Central memory CD8-positive, alpha-beta T cell (primary cell): Measurements from ENCODE around the gene PI4KA.
A peak's percentile ranks its signal among the peaks of the same experiment; 100 is the strongest.

ENCODE experiments used
- ATAC-seq: fragments of 150-1000 bp; cut with Tn5 transposase; replicated peaks from 2 replicates; pipeline ENCODE4 v1.10.0; 2022; ENCODE audit warnings: mild to moderate bottlenecking, moderate FRiP score, moderate number of reproducible peaks; ENCODE audit not compliant: poor library complexity, severe bottlenecking; ENCODE audit errors: extremely low read depth
- DNase-seq, 2 donors: peaks; one replicate each; pipeline ENCODE4 v3.0.0; 2021; ENCODE audit warnings: low spot score in 2 of 2
- H3K27ac Mint-ChIP-seq: one replicate; pipeline ENCODE4 v1.8.0; 2022; ENCODE audit warnings: low read depth, mild to moderate bottlenecking, moderate library complexity, mixed read lengths
- H3K27me3 Mint-ChIP-seq: one replicate; pipeline ENCODE4 v1.8.0; 2022; ENCODE audit warnings: mixed read lengths
- H3K36me3 Mint-ChIP-seq: one replicate; pipeline ENCODE4 v1.8.0; 2022; ENCODE audit warnings: mild to moderate bottlenecking, moderate library complexity, mixed read lengths; ENCODE audit not compliant: insufficient read depth
- H3K4me1 Mint-ChIP-seq: one replicate; pipeline ENCODE4 v1.8.0; 2022; ENCODE audit warnings: mixed read lengths
- H3K4me3 Mint-ChIP-seq: one replicate; pipeline ENCODE4 v1.8.0; 2022; ENCODE audit warnings: mild to moderate bottlenecking, moderate library complexity, mixed read lengths
- H3K9me3 Mint-ChIP-seq: one replicate; pipeline ENCODE4 v1.8.0; 2022; ENCODE audit warnings: mixed read lengths

Gene PI4KA

GRCh38 chr22:20763630-20764470 is 94.8 kb downstream of the PI4KA start:
- peaks cover 52% of the 10 kb centered on the region for H3K36me3 Mint-ChIP-seq
- H3K27me3 Mint-ChIP-seq: no peaks in the 10 kb centered on the region
- no peak for ATAC-seq
- H3K4me3 Mint-ChIP-seq: no peak overlapping the region
- H3K4me1 Mint-ChIP-seq: peaks cover 6% of the 10 kb centered on the region
- H3K27ac Mint-ChIP-seq: no peak overlapping the region
- no peaks in the 10 kb centered on the region for H3K9me3 Mint-ChIP-seq
- no peak for DNase-seq

DNA sequence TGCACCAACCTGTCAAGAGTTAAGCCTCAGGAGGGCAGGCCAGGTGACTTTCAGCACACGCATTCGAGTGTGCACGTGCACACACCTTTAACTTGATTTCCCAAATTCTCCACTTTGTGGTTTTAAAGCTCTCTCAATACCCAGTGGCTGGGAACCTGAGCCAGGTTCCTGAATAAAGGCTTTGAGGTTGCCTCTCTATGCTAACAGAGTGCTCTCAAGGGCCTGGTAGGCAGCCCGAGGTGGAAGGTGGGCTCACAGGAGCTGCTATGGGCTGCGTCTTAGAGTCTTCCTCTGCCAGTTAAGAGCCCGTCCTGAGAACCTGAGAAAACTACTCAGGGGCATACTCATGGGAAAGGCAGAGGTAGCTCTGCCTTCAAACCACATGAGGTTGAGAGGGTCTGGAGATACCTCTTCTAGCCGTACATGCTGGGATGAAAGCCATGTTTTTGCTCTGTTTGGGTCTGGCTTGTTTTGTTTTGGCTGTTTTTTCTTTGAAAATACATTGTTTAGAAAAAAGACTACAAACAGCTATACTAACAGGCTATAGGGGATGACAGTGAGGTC is 96.3 kb downstream of the PI4KA start:
- Mint-ChIP-seq H3K27me3 (no peaks in the 10 kb centered on the region), H3K4me1 (no peaks in the 10 kb centered on the region), H3K36me3 (peaks cover 62% of the 10 kb centered on the region), H3K9me3 (no peaks in the 10 kb centered on the region), H3K27ac (no peak overlapping the region), H3K4me3 (no peak overlapping the region)
- no peak for DNase-seq
- no peak for ATAC-seq

GRCh38 chr22:20761536-20761935 is 97.1 kb downstream of the PI4KA start:
- H3K27me3 Mint-ChIP-seq: no peaks in the 10 kb centered on the region
- no peak overlapping the region for H3K4me3 Mint-ChIP-seq
- H3K36me3 Mint-ChIP-seq: peaks cover 63% of the 10 kb centered on the region
- DNase-seq (no peak), ATAC-seq (no peak)
- no peaks in the 10 kb centered on the region for H3K4me1 Mint-ChIP-seq
- no peak overlapping the region for H3K27ac Mint-ChIP-seq
- H3K9me3 Mint-ChIP-seq: no peaks in the 10 kb centered on the region

GRCh38 chr22:20760084-20760483 is 98.5 kb downstream of the PI4KA start:
- DNase-seq (no peak), ATAC-seq (no peak)
- Mint-ChIP-seq H3K4me1 (no peaks in the 10 kb centered on the region), H3K36me3 (peaks cover 60% of the 10 kb centered on the region), H3K27me3 (no peaks in the 10 kb centered on the region), H3K9me3 (no peaks in the 10 kb centered on the region), H3K4me3 (no peak overlapping the region), H3K27ac (no peak overlapping the region)

GRCh38 chr22:20758688-20759087 is 99.9 kb downstream of the PI4KA start:
- DNase-seq: no peak
- H3K4me3 Mint-ChIP-seq: no peak overlapping the region
- H3K4me1 Mint-ChIP-seq: no peaks in the 10 kb centered on the region
- H3K36me3 Mint-ChIP-seq: peaks cover 54% of the 10 kb centered on the region
- no peak for ATAC-seq
- no peaks in the 10 kb centered on the region for H3K9me3 Mint-ChIP-seq
- no peak overlapping the region for H3K27ac Mint-ChIP-seq
- H3K27me3 Mint-ChIP-seq: no peaks in the 10 kb centered on the region

DNA sequence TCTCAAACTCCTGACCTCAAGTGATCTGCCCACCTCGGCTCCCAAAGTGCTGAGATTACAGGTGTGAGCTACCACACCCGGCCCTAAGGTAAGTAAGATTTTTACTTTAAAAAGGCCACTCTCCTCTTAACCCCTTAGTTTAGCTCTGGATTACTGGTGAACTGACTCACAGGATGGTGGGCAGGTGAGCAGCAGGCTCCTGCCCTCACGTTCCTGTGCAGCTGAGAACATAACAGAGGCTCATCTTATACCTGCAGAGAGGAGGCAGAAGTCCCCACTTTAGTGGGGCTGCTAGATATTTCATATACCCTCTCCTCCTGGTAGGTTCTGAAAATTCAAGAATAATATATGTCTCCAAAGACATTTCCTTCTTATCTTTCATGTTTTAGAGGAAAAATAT is 101.8 kb downstream of the PI4KA start:
- no peak overlapping the region for H3K4me3 Mint-ChIP-seq
- H3K36me3 Mint-ChIP-seq: peaks cover 44% of the 10 kb centered on the region
- no peak overlapping the region for H3K27ac Mint-ChIP-seq
- ATAC-seq: no peak
- DNase-seq: no peak
- no peaks in the 10 kb centered on the region for H3K27me3 Mint-ChIP-seq
- no peaks in the 10 kb centered on the region for H3K4me1 Mint-ChIP-seq
- H3K9me3 Mint-ChIP-seq: no peaks in the 10 kb centered on the region

- no peaks in the 10 kb centered on the region for H3K9me3 Mint-ChIP-seq
- ATAC-seq (no peak), DNase-seq (no peak)
- peaks cover 26% of the 10 kb centered on the region for H3K36me3 Mint-ChIP-seq
- H3K4me1 Mint-ChIP-seq: peaks cover 5% of the 10 kb centered on the region
- H3K4me3 Mint-ChIP-seq: no peak overlapping the region
- no peaks in the 10 kb centered on the region for H3K27me3 Mint-ChIP-seq
- no peak overlapping the region for H3K27ac Mint-ChIP-seq
Observed at GRCh38 chr22:20752873-20753272, 105.7 kb downstream of the PI4KA start.

GRCh38 chr22:20752104-20752741 is 106.4 kb downstream of the PI4KA start:
- DNase-seq (no peak), ATAC-seq (no peak)
- Mint-ChIP-seq H3K9me3 (no peaks in the 10 kb centered on the region), H3K36me3 (peaks cover 28% of the 10 kb centered on the region), H3K4me3 (no peak overlapping the region), H3K4me1 (peaks cover 5% of the 10 kb centered on the region), H3K27me3 (no peaks in the 10 kb centered on the region), H3K27ac (no peak overlapping the region)

GRCh38 chr22:20751185-20751851 is 107.3 kb downstream of the PI4KA start:
- Mint-ChIP-seq H3K9me3 (no peaks in the 10 kb centered on the region), H3K4me1 (peaks cover 5% of the 10 kb centered on the region), H3K27ac (no peak overlapping the region), H3K4me3 (no peak overlapping the region), H3K36me3 (peaks cover 28% of the 10 kb centered on the region), H3K27me3 (no peaks in the 10 kb centered on the region)
- ATAC-seq (no peak), DNase-seq (no peak)

GRCh38 chr22:20750461-20751184 is 108.0 kb downstream of the PI4KA start:
- no peaks in the 10 kb centered on the region for H3K27me3 Mint-ChIP-seq
- peaks cover 26% of the 10 kb centered on the region for H3K36me3 Mint-ChIP-seq
- peaks cover 5% of the 10 kb centered on the region for H3K4me1 Mint-ChIP-seq
- peak overlapping the region; percentile 82 for H3K27ac Mint-ChIP-seq
- H3K9me3 Mint-ChIP-seq: no peaks in the 10 kb centered on the region
- ATAC-seq (peak; percentile 36), DNase-seq (no peak)
- H3K4me3 Mint-ChIP-seq: no peak overlapping the region

- Mint-ChIP-seq H3K27ac (peak overlapping the region; percentile 82), H3K9me3 (no peaks in the 10 kb centered on the region), H3K4me1 (peaks cover 5% of the 10 kb centered on the region), H3K4me3 (no peak overlapping the region), H3K27me3 (no peaks in the 10 kb centered on the region), H3K36me3 (peaks cover 32% of the 10 kb centered on the region)
- no peak for ATAC-seq
- DNase-seq: no peak
Observed at GRCh38 chr22:20749453-20749852, 109.2 kb downstream of the PI4KA start.

DNA sequence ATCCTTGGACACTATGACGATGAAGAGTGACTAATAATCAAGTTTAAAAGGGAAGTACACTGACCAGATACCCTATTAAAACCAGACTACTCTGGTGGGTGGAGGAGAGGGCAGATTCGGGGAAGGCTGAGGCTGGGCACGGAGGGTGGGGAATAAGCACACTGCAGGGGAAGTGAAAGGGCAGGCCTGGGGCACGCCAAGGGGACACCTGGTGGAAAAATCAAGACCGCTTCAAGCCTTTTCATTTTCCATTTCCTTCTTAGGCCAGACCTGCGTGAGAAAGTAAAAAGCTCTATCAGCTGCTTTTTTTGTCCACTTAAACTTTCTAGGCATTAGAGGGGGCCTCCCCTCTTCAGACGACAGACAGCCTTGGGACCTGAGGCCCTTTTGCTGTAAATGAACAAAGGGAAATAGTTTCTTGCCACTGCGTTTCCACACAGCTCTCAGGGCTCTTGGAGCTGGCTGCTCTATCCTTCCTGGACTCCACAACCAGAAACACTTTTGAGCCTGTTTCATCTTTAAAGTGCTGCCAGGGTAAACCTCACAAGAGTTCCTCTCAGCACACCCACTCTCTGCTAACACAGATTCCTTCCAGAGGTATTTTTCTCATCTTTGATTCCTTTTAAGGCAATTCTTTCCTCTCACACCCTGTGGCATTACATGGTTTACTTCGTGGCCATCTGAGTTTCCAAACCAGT is 109.7 kb downstream of the PI4KA start:
- H3K4me3 Mint-ChIP-seq: no peak overlapping the region
- peaks cover 29% of the 10 kb centered on the region for H3K36me3 Mint-ChIP-seq
- ATAC-seq: no peak

More for the DNA sequence above, 109.7 kb downstream of the PI4KA start:
- no peak for DNase-seq
- Mint-ChIP-seq H3K27me3 (no peaks in the 10 kb centered on the region), H3K9me3 (no peaks in the 10 kb centered on the region), H3K27ac (peak overlapping the region; percentile 82), H3K4me1 (peaks cover 5% of the 10 kb centered on the region)
